GM12864 (cell line): Measurements from ENCODE around the gene ANKRD44.

ENCODE experiments used
- DNase-seq: peaks from one replicate; pipeline ENCODE4 v3.0.0-alpha.2; 2011; ENCODE audit warnings: low read depth
- H3K4me3 ChIP-seq: 2 replicates; pipeline ENCODE4 v1.5.1; 2011; ENCODE audit warnings: mild to moderate bottlenecking, low read depth, low read length, control low read depth
- TF ChIP-seq, protein P1 (sequence below): IDR thresholded peaks from 2 replicates; pipeline ENCODE4 v1.5.1; 2011; ENCODE audit warnings: low read depth, mild to moderate bottlenecking, moderate library complexity, low read length, control low read depth, inconsistent platforms; ENCODE audit errors: missing control alignments

The ANKRD44 gene

GRCh38 chr2:197164141-197164754 lies 146.3 kb downstream of the ANKRD44 start:
- no peak overlapping the region for H3K4me3 ChIP-seq
- TF ChIP-seq, protein P1, sequence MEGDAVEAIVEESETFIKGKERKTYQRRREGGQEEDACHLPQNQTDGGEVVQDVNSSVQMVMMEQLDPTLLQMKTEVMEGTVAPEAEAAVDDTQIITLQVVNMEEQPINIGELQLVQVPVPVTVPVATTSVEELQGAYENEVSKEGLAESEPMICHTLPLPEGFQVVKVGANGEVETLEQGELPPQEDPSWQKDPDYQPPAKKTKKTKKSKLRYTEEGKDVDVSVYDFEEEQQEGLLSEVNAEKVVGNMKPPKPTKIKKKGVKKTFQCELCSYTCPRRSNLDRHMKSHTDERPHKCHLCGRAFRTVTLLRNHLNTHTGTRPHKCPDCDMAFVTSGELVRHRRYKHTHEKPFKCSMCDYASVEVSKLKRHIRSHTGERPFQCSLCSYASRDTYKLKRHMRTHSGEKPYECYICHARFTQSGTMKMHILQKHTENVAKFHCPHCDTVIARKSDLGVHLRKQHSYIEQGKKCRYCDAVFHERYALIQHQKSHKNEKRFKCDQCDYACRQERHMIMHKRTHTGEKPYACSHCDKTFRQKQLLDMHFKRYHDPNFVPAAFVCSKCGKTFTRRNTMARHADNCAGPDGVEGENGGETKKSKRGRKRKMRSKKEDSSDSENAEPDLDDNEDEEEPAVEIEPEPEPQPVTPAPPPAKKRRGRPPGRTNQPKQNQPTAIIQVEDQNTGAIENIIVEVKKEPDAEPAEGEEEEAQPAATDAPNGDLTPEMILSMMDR: no peak
- DNase-seq: no peak

GRCh38 chr2:197163712-197164140 lies 146.9 kb downstream of the ANKRD44 start:
- no peak overlapping the region for H3K4me3 ChIP-seq
- TF ChIP-seq, protein P1: no peak
- DNase-seq: no peak

DNA sequence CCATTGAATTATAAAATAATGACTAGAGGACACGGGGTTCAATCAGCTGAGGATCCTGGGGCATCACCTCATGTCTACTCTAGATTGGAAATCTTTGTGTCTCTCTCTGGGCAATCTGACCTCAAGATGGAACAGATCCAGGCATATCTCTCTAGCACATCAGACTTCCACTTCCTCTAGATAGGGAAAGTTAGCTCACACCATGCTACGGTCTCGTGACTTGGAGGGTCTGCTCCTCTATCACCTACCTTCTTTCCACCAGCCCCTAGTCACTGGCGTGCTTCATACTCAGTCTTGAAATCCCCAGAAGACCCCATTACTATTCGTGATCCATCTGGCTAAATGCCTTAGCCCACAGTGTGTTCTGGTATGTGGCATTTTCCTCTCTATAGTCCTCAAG lies 148.8 kb downstream of the ANKRD44 start:
- DNase-seq: no peak
- H3K4me3 ChIP-seq: no peak overlapping the region
- TF ChIP-seq, protein P1: no peak

DNA sequence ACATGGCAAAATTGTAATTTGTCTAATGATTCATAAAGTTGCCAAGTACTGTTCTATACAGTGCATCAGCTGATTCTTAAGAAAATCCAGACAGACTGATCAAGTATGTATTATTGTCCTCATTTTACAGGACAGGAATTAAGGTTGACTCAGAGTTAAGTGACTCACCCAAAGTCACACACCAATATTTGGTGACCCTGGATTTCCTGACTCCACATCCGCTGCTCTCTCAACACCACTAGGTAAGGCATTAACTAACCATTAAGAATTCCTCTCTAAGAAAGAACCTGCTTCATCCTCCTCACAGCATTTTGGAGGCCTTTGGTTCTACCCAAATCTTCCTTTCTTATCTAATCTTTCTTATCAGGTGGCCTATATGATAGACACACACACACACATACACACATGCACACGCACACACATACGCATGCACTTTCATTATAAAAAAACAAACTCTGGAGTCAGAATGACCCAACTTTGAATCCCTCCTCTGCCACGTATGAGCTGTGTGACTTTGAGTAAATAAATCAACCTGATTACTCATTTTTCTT lies 150.8 kb downstream of the ANKRD44 start:
- no peak overlapping the region for H3K4me3 ChIP-seq
- DNase-seq: no peak
- TF ChIP-seq, protein P1: no peak

DNA sequence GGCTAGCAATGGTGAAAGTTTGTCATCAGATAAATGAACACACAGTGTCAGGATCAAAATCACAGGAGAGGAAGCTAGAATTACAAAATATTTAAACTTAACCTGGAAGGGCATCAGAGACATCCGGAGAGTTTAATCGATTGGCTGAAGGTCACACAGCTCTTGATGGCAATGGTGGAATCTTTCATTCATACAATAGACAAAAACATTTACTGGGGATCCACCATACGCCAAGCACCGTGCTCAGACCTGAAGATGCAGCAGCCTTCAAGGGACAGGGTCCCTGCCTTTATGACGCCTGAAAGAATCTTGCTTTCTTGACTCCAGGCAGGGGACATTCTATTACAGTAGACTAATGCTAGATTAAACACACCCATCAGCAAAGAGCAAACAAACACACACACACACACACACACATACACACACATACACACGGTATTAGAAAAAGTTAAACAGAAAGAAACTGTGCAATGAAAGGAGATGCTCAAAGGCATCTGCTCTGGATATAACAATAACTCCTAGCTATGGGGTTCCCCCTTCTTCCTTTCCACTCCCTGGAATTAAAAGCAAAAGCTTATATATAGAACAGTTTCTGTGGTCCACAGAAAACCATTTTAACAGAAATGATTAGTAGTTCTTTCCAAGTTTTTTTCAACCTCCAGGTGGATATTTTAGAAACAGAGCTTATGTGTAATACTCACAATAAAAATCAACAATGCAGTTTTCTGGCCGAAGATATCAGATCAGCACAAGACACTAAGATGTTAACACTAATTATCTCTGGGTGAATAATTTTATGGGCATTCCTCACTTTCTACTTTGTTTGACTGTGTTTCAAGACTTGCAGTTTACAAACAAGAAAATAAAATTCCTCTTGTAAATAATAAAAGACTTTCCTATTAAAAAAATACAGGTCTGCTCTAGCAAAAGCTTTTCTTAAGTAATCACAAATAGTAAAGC lies 151.7 kb downstream of the ANKRD44 start:
- DNase-seq: no peak

DNA sequence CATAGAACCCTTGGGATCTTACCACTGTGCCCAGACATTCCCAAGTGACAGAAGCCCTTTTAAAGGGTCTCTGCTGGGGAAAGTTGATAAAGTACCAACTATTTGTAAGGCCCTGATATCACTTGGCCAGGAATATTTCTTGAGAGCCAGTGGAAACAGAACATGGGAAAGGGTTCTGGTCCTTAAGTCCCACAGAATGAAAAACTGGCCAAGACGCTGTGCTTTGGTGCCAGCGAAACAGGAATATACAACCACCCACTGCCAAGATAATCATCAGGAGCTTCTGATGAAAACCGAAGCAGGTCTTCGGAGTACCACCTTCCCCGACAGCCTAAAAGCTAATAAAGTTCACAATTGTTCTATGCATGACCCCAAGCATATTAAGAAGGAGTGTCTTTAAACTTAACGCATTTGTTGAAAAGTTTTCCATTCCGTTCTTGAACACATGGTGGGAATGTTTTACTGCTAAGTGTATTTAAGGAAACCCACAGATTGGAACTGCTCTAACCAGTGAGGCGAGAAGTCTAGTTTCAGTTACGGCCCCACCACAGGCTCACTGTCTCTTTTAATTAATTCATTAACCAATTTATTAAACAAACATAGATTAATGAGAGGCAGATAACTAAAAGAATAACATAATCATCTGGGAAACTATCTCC lies 152.6 kb downstream of the ANKRD44 start:
- no peak for DNase-seq

More for the DNA sequence above, 151.7 kb downstream of the ANKRD44 start:
- no peak overlapping the region for H3K4me3 ChIP-seq
- TF ChIP-seq, protein P1: no peak

More for the DNA sequence above, 152.6 kb downstream of the ANKRD44 start:
- TF ChIP-seq, protein P1: no peak
- H3K4me3 ChIP-seq: no peak overlapping the region
